Measurements from ENCODE around the gene ARHGAP4. TPM values are rescaled to one million over a fixed set of nuclear protein-coding genes. Genes with fewer than 3 reads are reported as not detected.

The ARHGAP4 gene
- total RNA-seq, 1 donor from 2014 or later, result 3.1 TPM

GRCh38 chrX:153927672-153927921 is 1.5 kb upstream of the ARHGAP4 start:
- Mint-ChIP-seq H3K27me3 (ENCODE audit: low read depth) (no peaks in the 10 kb centered on the region), H3K27ac (ENCODE audit: unreplicated experiment) (peak overlapping the region; percentile 86), H3K4me1 (ENCODE audit: low read depth) (peaks cover 27% of the 10 kb centered on the region), H3K36me3 (ENCODE audit: low read depth) (peaks cover 4% of the 10 kb centered on the region), H3K4me3 (ENCODE audit: unreplicated experiment) (peak overlapping the region; percentile 77), H3K9me3 (ENCODE audit: low read depth) (no peaks in the 10 kb centered on the region)
- no peak for DNase-seq (ENCODE audit: low spot score)
- TF ChIP-seq CTCF (IDR thresholded peaks at IDR 0.05), result no peak

- H3K27ac Mint-ChIP-seq (ENCODE audit: unreplicated experiment), result peak overlapping the region; percentile 86
- H3K4me1 Mint-ChIP-seq (ENCODE audit: low read depth), result peaks cover 27% of the 10 kb centered on the region
- peak overlapping the region; percentile 77 for H3K4me3 Mint-ChIP-seq (ENCODE audit: unreplicated experiment)
- peaks cover 4% of the 10 kb centered on the region for H3K36me3 Mint-ChIP-seq (ENCODE audit: low read depth)
- TF ChIP-seq CTCF (IDR thresholded peaks at IDR 0.05), result no peak
- H3K27me3 Mint-ChIP-seq (ENCODE audit: low read depth), result no peaks in the 10 kb centered on the region
- no peaks in the 10 kb centered on the region for H3K9me3 Mint-ChIP-seq (ENCODE audit: low read depth)
- no peak for DNase-seq (ENCODE audit: low spot score)
Observed at GRCh38 chrX:153926858-153927671, 1.0 kb upstream of the ARHGAP4 start.

GRCh38 chrX:153926552-153926857 is 441 bp upstream of the ARHGAP4 start:
- TF ChIP-seq CTCF (IDR thresholded peaks at IDR 0.05), result no peak
- Mint-ChIP-seq H3K4me3 (ENCODE audit: unreplicated experiment) (no peak overlapping the region), H3K27ac (ENCODE audit: unreplicated experiment) (no peak overlapping the region), H3K27me3 (ENCODE audit: low read depth) (no peaks in the 10 kb centered on the region), H3K36me3 (ENCODE audit: low read depth) (peaks cover 3% of the 10 kb centered on the region), H3K9me3 (ENCODE audit: low read depth) (no peaks in the 10 kb centered on the region), H3K4me1 (ENCODE audit: low read depth) (peaks cover 27% of the 10 kb centered on the region)
- no peak for DNase-seq (ENCODE audit: low spot score)

- no peaks in the 10 kb centered on the region for H3K27me3 Mint-ChIP-seq (ENCODE audit: low read depth)
- H3K27ac Mint-ChIP-seq (ENCODE audit: unreplicated experiment), result no peak overlapping the region
- H3K4me3 Mint-ChIP-seq (ENCODE audit: unreplicated experiment), result no peak overlapping the region
Observed at GRCh38 chrX:153925387-153925738, 701 bp downstream of the ARHGAP4 start.

GRCh38 chrX:153924149-153924861 is 1.8 kb downstream of the ARHGAP4 start:
- Mint-ChIP-seq H3K36me3 (ENCODE audit: low read depth) (no peaks in the 10 kb centered on the region), H3K9me3 (ENCODE audit: low read depth) (no peaks in the 10 kb centered on the region), H3K4me1 (ENCODE audit: low read depth) (peaks cover 23% of the 10 kb centered on the region), H3K27ac (ENCODE audit: unreplicated experiment) (no peak overlapping the region), H3K4me3 (ENCODE audit: unreplicated experiment) (no peak overlapping the region), H3K27me3 (ENCODE audit: low read depth) (no peaks in the 10 kb centered on the region)
- no peak for DNase-seq (ENCODE audit: low spot score)
- TF ChIP-seq CTCF (IDR thresholded peaks at IDR 0.05), result peak; percentile 44

More at GRCh38 chrX:153925387-153925738, 701 bp downstream of the ARHGAP4 start:
- H3K4me1 Mint-ChIP-seq (ENCODE audit: low read depth), result peaks cover 24% of the 10 kb centered on the region
- DNase-seq (ENCODE audit: low spot score), result no peak
- no peaks in the 10 kb centered on the region for H3K9me3 Mint-ChIP-seq (ENCODE audit: low read depth)
- TF ChIP-seq CTCF (IDR thresholded peaks at IDR 0.05), result no peak
- no peaks in the 10 kb centered on the region for H3K36me3 Mint-ChIP-seq (ENCODE audit: low read depth)

Data from chondrocyte (in vitro differentiated cells).